Cardiac fibroblast (primary cell): ENCODE measurements around the gene PLCB3.
A peak's percentile ranks its signal among the peaks of the same experiment; 100 is the strongest.

Source experiments
- DNase-seq, 2 donors: peaks; one replicate each; pipeline versions ENCODE4 v3.0.0 to v3.0.0-alpha.2; 2010; ENCODE audit warnings: low read depth in 2 of 2
- H3K4me3 ChIP-seq, 2 donors: replicated peaks in 1 of 2; 1 replicate in 1 of 2; 2 replicates in 1 of 2; pipeline ENCODE4 v1.5.1; 2011; ENCODE audit warnings: low read depth in 2 of 2, low read length in 2 of 2, mild to moderate bottlenecking in 2 of 2, moderate library complexity in 1 of 2
- TF ChIP-seq, protein P1 (sequence below): IDR thresholded peaks from one replicate; pipeline ENCODE4 v1.5.1; 2011; ENCODE audit warnings: low read depth, mild to moderate bottlenecking, low read length, inconsistent platforms

PLCB3 gene

GRCh38 chr11:64241241-64241490 lies 10.2 kb upstream of the PLCB3 start:
- DNase-seq = peak; percentile 100
- H3K4me3 ChIP-seq = peak overlapping the region; percentile 66 to 78
- TF ChIP-seq, protein P1, sequence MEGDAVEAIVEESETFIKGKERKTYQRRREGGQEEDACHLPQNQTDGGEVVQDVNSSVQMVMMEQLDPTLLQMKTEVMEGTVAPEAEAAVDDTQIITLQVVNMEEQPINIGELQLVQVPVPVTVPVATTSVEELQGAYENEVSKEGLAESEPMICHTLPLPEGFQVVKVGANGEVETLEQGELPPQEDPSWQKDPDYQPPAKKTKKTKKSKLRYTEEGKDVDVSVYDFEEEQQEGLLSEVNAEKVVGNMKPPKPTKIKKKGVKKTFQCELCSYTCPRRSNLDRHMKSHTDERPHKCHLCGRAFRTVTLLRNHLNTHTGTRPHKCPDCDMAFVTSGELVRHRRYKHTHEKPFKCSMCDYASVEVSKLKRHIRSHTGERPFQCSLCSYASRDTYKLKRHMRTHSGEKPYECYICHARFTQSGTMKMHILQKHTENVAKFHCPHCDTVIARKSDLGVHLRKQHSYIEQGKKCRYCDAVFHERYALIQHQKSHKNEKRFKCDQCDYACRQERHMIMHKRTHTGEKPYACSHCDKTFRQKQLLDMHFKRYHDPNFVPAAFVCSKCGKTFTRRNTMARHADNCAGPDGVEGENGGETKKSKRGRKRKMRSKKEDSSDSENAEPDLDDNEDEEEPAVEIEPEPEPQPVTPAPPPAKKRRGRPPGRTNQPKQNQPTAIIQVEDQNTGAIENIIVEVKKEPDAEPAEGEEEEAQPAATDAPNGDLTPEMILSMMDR = no peak

DNA sequence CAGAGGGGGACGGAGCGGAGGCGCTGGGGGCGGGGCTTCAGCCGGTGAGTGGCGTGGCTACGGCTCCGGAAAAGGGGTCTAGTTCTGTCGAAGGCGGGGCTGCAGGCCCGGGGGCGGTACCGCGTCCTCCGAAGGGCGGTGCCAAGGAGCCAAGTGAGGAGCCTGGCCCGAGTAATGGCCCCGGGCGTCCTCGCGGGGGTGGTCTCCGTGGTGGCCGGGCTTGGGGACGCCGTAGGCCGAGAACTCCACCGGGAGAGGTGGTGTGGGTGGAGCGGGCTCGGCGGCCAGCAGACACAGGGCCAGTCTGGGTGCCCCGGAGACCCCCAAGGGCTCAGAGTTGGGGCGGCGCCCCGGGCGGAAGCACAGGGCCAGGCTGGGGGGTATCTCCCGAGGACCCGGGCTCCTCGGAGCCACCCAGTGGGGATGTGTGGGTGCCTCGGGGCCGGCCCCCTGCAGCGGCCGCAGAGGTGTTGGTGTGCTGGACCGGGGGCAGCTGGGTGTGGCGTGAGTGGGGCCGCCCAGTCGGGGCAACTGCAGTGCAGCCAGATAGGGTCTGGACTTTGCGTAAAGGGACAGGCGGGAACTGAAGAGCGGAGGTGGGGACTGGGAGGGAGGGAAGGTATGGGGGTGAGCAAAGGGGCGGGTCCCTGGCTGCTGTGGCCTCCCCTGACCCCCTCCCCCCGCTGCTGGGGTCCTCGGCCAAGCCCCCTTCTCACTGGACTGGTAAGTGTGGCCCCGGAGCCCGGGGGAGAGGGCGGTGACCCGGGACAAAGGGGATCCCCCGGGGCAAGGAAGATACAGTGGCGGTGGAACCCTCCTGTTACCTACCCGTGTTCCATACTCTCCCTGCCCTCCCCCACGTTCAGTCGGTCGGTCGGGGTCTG lies 9.6 kb upstream of the PLCB3 start:
- DNase-seq = peak; percentile 39 to 50
- peak overlapping the region; percentile 65 to 85 for H3K4me3 ChIP-seq
- TF ChIP-seq, protein P1 = no peak

DNA sequence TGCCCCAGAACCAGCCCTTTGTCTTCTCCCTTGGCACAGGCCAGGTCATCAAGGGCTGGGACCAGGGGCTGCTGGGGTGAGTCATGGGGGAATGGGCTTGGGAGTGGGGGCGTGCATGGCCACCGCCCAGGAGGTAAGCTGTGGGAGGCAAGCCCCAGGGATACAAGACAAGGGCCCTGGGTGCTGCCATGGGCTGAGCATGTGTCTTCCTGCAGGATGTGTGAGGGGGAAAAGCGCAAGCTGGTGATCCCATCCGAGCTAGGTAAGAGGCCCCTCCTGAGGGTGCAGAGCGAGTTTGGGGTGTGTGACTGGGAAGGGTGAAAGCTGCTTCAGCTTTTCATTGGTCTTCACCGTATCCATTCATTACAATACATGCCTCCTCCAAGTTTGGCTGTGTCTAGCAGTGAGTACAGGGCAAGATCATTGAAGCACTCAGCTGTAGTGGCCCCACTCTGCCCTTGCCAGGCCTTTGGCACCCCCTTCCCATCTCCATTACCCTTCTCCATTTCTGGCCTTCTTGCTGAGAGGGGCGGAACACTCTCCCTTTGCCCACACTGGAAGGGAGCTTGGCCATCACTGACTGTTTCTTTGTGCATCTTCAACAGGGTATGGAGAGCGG lies 8.0 kb upstream of the PLCB3 start:
- DNase-seq = no peak
- H3K4me3 ChIP-seq = peak overlapping the region in 1 of 2 donors; percentile 65
- TF ChIP-seq, protein P1 = no peak

DNA sequence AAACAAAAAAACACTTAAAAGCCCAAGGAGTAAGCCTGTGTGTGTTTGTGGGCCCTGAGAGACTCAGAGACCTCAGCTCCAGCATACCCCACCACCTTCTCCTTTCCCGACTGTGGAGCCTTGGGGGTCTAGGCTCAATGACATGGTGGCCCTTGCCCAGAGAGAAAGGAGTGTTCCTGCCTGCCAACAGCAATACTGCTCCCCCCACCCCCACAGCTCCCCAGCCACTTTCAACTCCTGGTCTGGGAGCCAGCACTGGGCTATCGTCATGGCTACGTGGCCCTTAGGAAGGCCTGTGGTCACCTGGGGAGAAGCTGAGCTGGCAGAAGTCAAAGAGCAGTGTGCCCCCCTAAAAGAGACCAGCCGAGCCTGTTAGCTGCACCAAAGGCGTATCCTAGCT lies 7.2 kb upstream of the PLCB3 start:
- H3K4me3 ChIP-seq = no peak overlapping the region
- TF ChIP-seq, protein P1 = no peak
- no peak for DNase-seq

- no peak for DNase-seq
- peak overlapping the region; percentile 78 to 90 for H3K4me3 ChIP-seq
- TF ChIP-seq, protein P1 = no peak
Measured at GRCh38 chr11:64244966-64245365, 6.4 kb upstream of the PLCB3 start.

DNA sequence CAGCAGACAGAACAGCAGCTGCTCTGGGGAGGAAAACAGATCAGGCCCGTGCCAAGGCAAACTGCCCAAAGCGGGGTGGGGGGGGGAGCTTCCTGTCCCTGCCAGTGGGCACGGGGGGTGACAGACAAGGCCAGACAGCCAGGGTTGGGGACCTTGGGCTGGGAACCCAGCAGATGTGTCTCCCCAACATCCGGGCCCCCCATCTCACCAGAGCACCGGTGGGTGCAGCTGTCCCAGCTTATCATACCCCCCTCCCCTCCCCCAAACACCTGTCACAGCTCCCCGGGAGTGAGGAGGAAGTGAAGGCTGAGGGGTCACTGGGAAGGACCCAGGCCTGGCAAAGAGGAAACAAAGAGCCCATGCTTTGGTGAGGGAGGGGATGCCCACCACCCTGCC lies 5.9 kb upstream of the PLCB3 start:
- H3K4me3 ChIP-seq = peak overlapping the region; percentile 78 to 90
- TF ChIP-seq, protein P1 = no peak
- DNase-seq = no peak
